K562 (cell line): ENCODE data around the gene SLC66A3. TPM values are rescaled to one million over a fixed set of nuclear protein-coding genes. Genes with fewer than 3 reads are reported as not detected.

ENCODE experiments used
- ADNP ChIP-seq: fragments of 200-800 bp; sonication (Bioruptor generic); IDR thresholded peaks from 2 replicates; pipeline ENCODE4 v1.6.1; 2016; ENCODE audit warnings: missing genetic modification characterization, missing compliant biosample characterization
- CBX1 ChIP-seq: sonication (generic); IDR thresholded peaks from 2 replicates; pipeline ENCODE4 v1.6.1; 2016; ENCODE audit warnings: antibody characterized with exemption, low read depth, mild to moderate bottlenecking
- CREM ChIP-seq: IDR thresholded peaks from 2 replicates; pipeline ENCODE4 v1.6.1; 2014; ENCODE audit warnings: antibody characterized with exemption, low read depth
- CSDE1 ChIP-seq, 2 experiments: fragments of 450-650 bp; IDR thresholded peaks; 2 replicates each; pipeline ENCODE4 v1.6.1; 2016; ENCODE audit warnings: mild to moderate bottlenecking in 1 of 2
- DDX20 ChIP-seq: fragments of 450-650 bp; IDR thresholded peaks from 2 replicates; pipeline ENCODE4 v1.6.1; 2016; ENCODE audit warnings: missing genetic modification characterization, low read depth, mild to moderate bottlenecking, missing compliant biosample characterization, moderate library complexity
- HDAC2 ChIP-seq: fragments of 450-650 bp; IDR thresholded peaks from 2 replicates; pipeline ENCODE4 v1.6.1; 2016; ENCODE audit warnings: mild to moderate bottlenecking
- JUND ChIP-seq, 2 experiments: IDR thresholded peaks; 2 replicates in 1 of 2; 3 replicates in 1 of 2; pipeline ENCODE4 v1.6.1; 2011; ENCODE audit warnings: borderline replicate concordance in 2 of 2, low read depth in 2 of 2, low read length in 2 of 2, improper control_type of control experiment in 1 of 2, missing biosample characterization in 1 of 2, missing genetic modification characterization in 1 of 2, missing genetic modification reagents in 1 of 2
- KAT8 ChIP-seq: fragments of 450-650 bp; IDR thresholded peaks from 2 replicates; pipeline ENCODE4 v1.6.1; 2016; ENCODE audit warnings: low read depth, mild to moderate bottlenecking
- NEUROD1 ChIP-seq: fragments of 150-350 bp; IDR thresholded peaks from 2 replicates; pipeline ENCODE4 v1.6.1; 2014; ENCODE audit warnings: borderline replicate concordance, low read length, low read depth; ENCODE audit not compliant: partially characterized antibody
- POLR2H ChIP-seq: IDR thresholded peaks from 2 replicates; pipeline ENCODE4 v1.6.1; 2016; ENCODE audit warnings: missing genetic modification characterization, low read depth, mild to moderate bottlenecking, control low read depth, missing compliant biosample characterization, moderate library complexity
- RBBP5 ChIP-seq: fragments of 200-600 bp; sonication (generic); IDR thresholded peaks from 2 replicates; pipeline ENCODE4 v1.6.1; 2012; ENCODE audit warnings: borderline replicate concordance, mild to moderate bottlenecking, low read length, control low read depth, inconsistent platforms; ENCODE audit not compliant: insufficient read depth, poor library complexity, severe bottlenecking
- SIRT6 ChIP-seq: IDR thresholded peaks from one replicate; pipeline ENCODE4 v1.6.1; 2012; ENCODE audit warnings: low read depth, mild to moderate bottlenecking, control low read depth, inconsistent platforms, low read length, moderate library complexity
- TOE1 ChIP-seq, 2 experiments: fragments of 450-650 bp in 1 of 2; sonication (generic) in 1 of 2; formaldehyde crosslinking in 1 of 2; IDR thresholded peaks; 2 replicates each; pipeline versions ENCODE4 v1.7.1 to v1.8.0; 2016 to 2022; ENCODE audit warnings: borderline replicate concordance in 2 of 2, mild to moderate bottlenecking in 2 of 2, antibody characterized with exemption in 1 of 2, inconsistent platforms in 1 of 2, low read depth in 1 of 2, missing genetic modification reagents in 1 of 2, moderate library complexity in 1 of 2
- TRIM24 ChIP-seq, 2 experiments: fragments of 450-650 bp; IDR thresholded peaks; 2 replicates each; pipeline ENCODE4 v1.6.1; 2016
- ZFP1 ChIP-seq: fragments of 450-650 bp; formaldehyde crosslinking; IDR thresholded peaks from 2 replicates; pipeline ENCODE4 v1.4.0; 2020; ENCODE audit warnings: mild to moderate bottlenecking, mixed read lengths
- ZNF274 ChIP-seq: IDR thresholded peaks from 2 replicates; pipeline ENCODE4 v1.6.1; 2011; ENCODE audit warnings: low read depth, mild to moderate bottlenecking, low read length, moderate library complexity, borderline replicate concordance
- ZNF431 ChIP-seq: sonication (generic); formaldehyde crosslinking; IDR thresholded peaks from 2 replicates; pipeline ENCODE4 v1.8.0; 2022; ENCODE audit warnings: mild to moderate bottlenecking, missing genetic modification reagents
- ZNF583 ChIP-seq: fragments of 250-450 bp; sonication (Bioruptor Pico); IDR thresholded peaks from 2 replicates; pipeline ENCODE4 v1.4.0; 2020
- polyA plus RNA-seq, 8 experiments: library from polyadenylated mRNA; depleted of rRNA in 4 of 8; stranded (reverse) in 5 of 8; unstranded in 3 of 8; fragments of >200 nt; fragmentation: Nextera tagmentation in 2 of 8; fragmentation: Illumina TruSeq in 1 of 8; extraction: Ambion mirVana in 2 of 8; extraction: Trizol in 1 of 8; gene quantifications; 2 replicates each; pipeline versions ENCODE4 v1.2.1 to v1.2.3, GENCODE V29; 2011 to 2014; ENCODE audit warnings: inconsistent platforms in 1 of 8, missing spikeins in 1 of 8
- total RNA-seq, 7 experiments: library from RNA; depleted of rRNA in 6 of 7; stranded (reverse); fragments of >200 nt in 6 of 7; fragmentation: Illumina TruSeq in 2 of 7; extraction: Trizol in 2 of 7; gene quantifications; 2 replicates each; pipeline versions ENCODE4 v1.2.1 to v1.2.3, GENCODE V29; 2011 to 2021; ENCODE audit warnings: low replicate concordance in 1 of 7
- TF ChIP-seq, protein P1 (sequence below): fragments of 250-450 bp; sonication (Bioruptor Pico); IDR thresholded peaks from 2 replicates; pipeline ENCODE4 v1.4.0; 2020; ENCODE audit warnings: mild to moderate bottlenecking, moderate library complexity, borderline replicate concordance
- TF ChIP-seq, protein P2 (sequence below): sonication (generic); IDR thresholded peaks from 2 replicates; pipeline ENCODE4 v1.6.1; 2016
- TF ChIP-seq, protein P3 (sequence below): fragments of 450-650 bp; IDR thresholded peaks from 2 replicates; pipeline ENCODE4 v1.6.1; 2016; ENCODE audit warnings: missing biosample characterization, missing genetic modification characterization
- TF ChIP-seq, protein P4 (sequence below): fragments of 250-450 bp; sonication (Bioruptor Pico); IDR thresholded peaks from 2 replicates; pipeline ENCODE4 v1.9.0; 2021; ENCODE audit warnings: mild to moderate bottlenecking, inconsistent platforms

Gene SLC66A3
- total and polyA plus RNA-seq, 9 of the 15 experiments (the other 6 are each of a cell fraction or from before 2014, with no cell fraction given) = 2.8 to 30.0 (median 9.1) TPM

DNA sequence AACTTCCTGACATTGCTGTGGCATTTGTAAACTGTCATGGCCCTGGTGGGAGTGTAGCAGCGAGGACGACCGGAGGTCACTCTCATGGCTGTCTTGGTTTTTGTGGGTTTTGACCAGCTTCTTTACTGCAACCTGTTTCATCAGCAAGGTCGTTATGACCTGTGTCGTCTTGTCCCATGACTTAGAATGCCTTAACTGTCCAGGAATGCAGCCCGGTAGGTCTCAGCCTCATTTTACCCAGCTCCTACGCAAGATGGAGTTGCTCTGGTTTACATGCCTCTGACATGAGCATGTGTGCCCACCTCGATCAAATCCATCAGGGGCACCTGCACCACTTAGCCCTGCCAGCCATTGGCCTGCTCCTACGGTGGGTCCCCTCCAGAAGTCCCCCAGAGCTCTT, 32.9 kb upstream of the SLC66A3 start (continued):
- TF ChIP-seq, protein P1, sequence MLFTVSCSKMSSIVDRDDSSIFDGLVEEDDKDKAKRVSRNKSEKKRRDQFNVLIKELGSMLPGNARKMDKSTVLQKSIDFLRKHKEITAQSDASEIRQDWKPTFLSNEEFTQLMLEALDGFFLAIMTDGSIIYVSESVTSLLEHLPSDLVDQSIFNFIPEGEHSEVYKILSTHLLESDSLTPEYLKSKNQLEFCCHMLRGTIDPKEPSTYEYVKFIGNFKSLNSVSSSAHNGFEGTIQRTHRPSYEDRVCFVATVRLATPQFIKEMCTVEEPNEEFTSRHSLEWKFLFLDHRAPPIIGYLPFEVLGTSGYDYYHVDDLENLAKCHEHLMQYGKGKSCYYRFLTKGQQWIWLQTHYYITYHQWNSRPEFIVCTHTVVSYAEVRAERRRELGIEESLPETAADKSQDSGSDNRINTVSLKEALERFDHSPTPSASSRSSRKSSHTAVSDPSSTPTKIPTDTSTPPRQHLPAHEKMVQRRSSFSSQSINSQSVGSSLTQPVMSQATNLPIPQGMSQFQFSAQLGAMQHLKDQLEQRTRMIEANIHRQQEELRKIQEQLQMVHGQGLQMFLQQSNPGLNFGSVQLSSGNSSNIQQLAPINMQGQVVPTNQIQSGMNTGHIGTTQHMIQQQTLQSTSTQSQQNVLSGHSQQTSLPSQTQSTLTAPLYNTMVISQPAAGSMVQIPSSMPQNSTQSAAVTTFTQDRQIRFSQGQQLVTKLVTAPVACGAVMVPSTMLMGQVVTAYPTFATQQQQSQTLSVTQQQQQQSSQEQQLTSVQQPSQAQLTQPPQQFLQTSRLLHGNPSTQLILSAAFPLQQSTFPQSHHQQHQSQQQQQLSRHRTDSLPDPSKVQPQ (CRISPR knock-in tag) = no peak
- no peak for TF ChIP-seq TOE1 (IDR thresholded peaks at IDR 0.05; ENCODE audit: borderline replicate concordance)
- no peak for TF ChIP-seq TOE1 (CRISPR knock-in tag; IDR thresholded peaks at IDR 0.05; ENCODE audit: borderline replicate concordance, low read depth)
- no peak for TF ChIP-seq ZFP1 (CRISPR knock-in tag)
- TF ChIP-seq CSDE1 (IDR thresholded peaks at IDR 0.05) = no peak
- no peak for TF ChIP-seq HDAC2
- TF ChIP-seq, protein P2, sequence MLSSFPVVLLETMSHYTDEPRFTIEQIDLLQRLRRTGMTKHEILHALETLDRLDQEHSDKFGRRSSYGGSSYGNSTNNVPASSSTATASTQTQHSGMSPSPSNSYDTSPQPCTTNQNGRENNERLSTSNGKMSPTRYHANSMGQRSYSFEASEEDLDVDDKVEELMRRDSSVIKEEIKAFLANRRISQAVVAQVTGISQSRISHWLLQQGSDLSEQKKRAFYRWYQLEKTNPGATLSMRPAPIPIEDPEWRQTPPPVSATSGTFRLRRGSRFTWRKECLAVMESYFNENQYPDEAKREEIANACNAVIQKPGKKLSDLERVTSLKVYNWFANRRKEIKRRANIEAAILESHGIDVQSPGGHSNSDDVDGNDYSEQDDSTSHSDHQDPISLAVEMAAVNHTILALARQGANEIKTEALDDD = no peak
- no peak for TF ChIP-seq SIRT6
- TF ChIP-seq ADNP (tag) = no peak
- TF ChIP-seq, protein P3, sequence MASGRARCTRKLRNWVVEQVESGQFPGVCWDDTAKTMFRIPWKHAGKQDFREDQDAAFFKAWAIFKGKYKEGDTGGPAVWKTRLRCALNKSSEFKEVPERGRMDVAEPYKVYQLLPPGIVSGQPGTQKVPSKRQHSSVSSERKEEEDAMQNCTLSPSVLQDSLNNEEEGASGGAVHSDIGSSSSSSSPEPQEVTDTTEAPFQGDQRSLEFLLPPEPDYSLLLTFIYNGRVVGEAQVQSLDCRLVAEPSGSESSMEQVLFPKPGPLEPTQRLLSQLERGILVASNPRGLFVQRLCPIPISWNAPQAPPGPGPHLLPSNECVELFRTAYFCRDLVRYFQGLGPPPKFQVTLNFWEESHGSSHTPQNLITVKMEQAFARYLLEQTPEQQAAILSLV (tag) = no peak
- no peak for TF ChIP-seq RBBP5
- TF ChIP-seq JUND (IDR thresholded peaks at IDR 0.05; ENCODE audit: borderline replicate concordance, low read depth, low read length) = no peak
- TF ChIP-seq JUND (tag; IDR thresholded peaks at IDR 0.05; ENCODE audit: borderline replicate concordance, low read depth, low read length) = no peak
- TF ChIP-seq ZNF274 = no peak
- no peak for TF ChIP-seq TRIM24 (IDR thresholded peaks at IDR 0.05)
- no peak for TF ChIP-seq ZNF431 (CRISPR knock-in tag)
- no peak for TF ChIP-seq KAT8
- TF ChIP-seq ZNF583 (CRISPR knock-in tag) = peak; percentile 94
- TF ChIP-seq, protein P4, sequence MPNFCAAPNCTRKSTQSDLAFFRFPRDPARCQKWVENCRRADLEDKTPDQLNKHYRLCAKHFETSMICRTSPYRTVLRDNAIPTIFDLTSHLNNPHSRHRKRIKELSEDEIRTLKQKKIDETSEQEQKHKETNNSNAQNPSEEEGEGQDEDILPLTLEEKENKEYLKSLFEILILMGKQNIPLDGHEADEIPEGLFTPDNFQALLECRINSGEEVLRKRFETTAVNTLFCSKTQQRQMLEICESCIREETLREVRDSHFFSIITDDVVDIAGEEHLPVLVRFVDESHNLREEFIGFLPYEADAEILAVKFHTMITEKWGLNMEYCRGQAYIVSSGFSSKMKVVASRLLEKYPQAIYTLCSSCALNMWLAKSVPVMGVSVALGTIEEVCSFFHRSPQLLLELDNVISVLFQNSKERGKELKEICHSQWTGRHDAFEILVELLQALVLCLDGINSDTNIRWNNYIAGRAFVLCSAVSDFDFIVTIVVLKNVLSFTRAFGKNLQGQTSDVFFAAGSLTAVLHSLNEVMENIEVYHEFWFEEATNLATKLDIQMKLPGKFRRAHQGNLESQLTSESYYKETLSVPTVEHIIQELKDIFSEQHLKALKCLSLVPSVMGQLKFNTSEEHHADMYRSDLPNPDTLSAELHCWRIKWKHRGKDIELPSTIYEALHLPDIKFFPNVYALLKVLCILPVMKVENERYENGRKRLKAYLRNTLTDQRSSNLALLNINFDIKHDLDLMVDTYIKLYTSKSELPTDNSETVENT (CRISPR knock-in tag) = no peak
- no peak for TF ChIP-seq POLR2H (tag)
- no peak for TF ChIP-seq CBX1
- TF ChIP-seq DDX20 = peak; percentile 74; the same call in 1 of the 2 replicates
- TF ChIP-seq NEUROD1 = no peak
- TF ChIP-seq CREM = no peak
